Hypothalamus (tissue), 51 donors: Measurements from ENCODE around the gene IL19.

ENCODE experiments used
- DNase-seq, 51 donors: peaks; one replicate each; lab custom pipeline; 2025; lab: John Stamatoyannopoulos, UW

IL19 gene

GRCh38 chr1:206797534-206798383 is 27.2 kb downstream of the IL19 start:
- DNase-seq = no peak

- no peak for DNase-seq
These were observed 27.9 kb downstream of the IL19 start for GRCh38 chr1:206798384-206798996.

- no peak for DNase-seq
These were observed 28.7 kb downstream of the IL19 start for GRCh38 chr1:206799311-206799710.

- DNase-seq = no peak
These were observed 29.8 kb downstream of the IL19 start for GRCh38 chr1:206800411-206800810.

- DNase-seq = no peak
These were observed 30.3 kb downstream of the IL19 start for GRCh38 chr1:206800891-206801290.

GRCh38 chr1:206801467-206801866 is 30.9 kb downstream of the IL19 start:
- no peak for DNase-seq

GRCh38 chr1:206802401-206802800 is 31.8 kb downstream of the IL19 start:
- no peak for DNase-seq

- no peak for DNase-seq
These were observed 32.7 kb downstream of the IL19 start for GRCh38 chr1:206803221-206803730.

GRCh38 chr1:206804156-206804737 is 33.7 kb downstream of the IL19 start:
- no peak for DNase-seq

GRCh38 chr1:206805357-206805756 is 34.8 kb downstream of the IL19 start:
- DNase-seq = no peak

GRCh38 chr1:206808615-206809014 is 38.0 kb downstream of the IL19 start:
- no peak for DNase-seq

- DNase-seq = no peak
These were observed 39.0 kb downstream of the IL19 start for GRCh38 chr1:206809504-206810084.

GRCh38 chr1:206812471-206812870 is 41.9 kb downstream of the IL19 start:
- no peak for DNase-seq

GRCh38 chr1:206814716-206815341 is 44.3 kb downstream of the IL19 start:
- DNase-seq = no peak

GRCh38 chr1:206816390-206817287 is 46.1 kb downstream of the IL19 start:
- DNase-seq = no peak

GRCh38 chr1:206821493-206821892 is 50.9 kb downstream of the IL19 start:
- no peak for DNase-seq

GRCh38 chr1:206823727-206824126 is 53.2 kb downstream of the IL19 start:
- DNase-seq = no peak

- no peak for DNase-seq
These were observed 53.8 kb downstream of the IL19 start for GRCh38 chr1:206824331-206824730.

- no peak for DNase-seq
These were observed 55.8 kb downstream of the IL19 start for GRCh38 chr1:206826394-206826793.

GRCh38 chr1:206828061-206828460 is 57.5 kb downstream of the IL19 start:
- DNase-seq = no peak
